Measurements from ENCODE around the gene ZNF710.

DNA sequence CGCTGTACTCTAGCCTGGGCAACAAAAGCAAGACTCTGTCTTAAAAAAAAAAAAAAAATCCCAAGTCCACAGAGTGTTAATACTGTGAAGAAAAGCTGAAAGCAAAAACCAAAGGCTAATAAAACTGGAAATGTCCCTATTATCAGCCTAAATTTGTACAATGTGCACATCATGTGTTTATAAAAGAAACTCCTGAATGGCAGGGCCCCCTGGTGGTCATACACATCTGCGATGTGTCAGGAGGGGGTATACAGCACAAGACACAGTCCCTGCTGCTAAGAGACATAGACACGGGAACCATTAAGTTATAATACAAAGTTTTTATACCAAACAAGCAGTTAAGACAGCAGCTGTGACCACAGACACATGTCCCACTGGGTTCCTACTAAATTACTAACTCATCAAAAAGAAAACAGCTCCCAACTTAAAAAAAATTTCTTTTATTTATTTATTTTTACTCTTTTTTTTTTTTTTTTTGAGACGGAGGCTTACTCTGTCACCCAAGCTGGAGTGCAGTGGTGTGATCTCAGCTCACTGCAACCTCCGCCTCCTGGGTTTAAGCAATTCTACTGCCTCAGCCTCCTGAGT lies 70.2 kb downstream of the ZNF710 start:
- TF ChIP-seq FOXM1 (IDR thresholded peaks at IDR 0.05; ENCODE audit: borderline replicate concordance, low read depth), result no peak
- no peak for TF ChIP-seq CEBPB (IDR thresholded peaks at IDR 0.05)
- no peak for TF ChIP-seq CREB1 (IDR thresholded peaks at IDR 0.05; ENCODE audit: low read depth)
- TF ChIP-seq, protein P1, sequence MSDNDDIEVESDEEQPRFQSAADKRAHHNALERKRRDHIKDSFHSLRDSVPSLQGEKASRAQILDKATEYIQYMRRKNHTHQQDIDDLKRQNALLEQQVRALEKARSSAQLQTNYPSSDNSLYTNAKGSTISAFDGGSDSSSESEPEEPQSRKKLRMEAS (IDR thresholded peaks at IDR 0.05), result no peak
- no peak for TF ChIP-seq EGR1 (IDR thresholded peaks at IDR 0.05)
- TF ChIP-seq, protein P2, sequence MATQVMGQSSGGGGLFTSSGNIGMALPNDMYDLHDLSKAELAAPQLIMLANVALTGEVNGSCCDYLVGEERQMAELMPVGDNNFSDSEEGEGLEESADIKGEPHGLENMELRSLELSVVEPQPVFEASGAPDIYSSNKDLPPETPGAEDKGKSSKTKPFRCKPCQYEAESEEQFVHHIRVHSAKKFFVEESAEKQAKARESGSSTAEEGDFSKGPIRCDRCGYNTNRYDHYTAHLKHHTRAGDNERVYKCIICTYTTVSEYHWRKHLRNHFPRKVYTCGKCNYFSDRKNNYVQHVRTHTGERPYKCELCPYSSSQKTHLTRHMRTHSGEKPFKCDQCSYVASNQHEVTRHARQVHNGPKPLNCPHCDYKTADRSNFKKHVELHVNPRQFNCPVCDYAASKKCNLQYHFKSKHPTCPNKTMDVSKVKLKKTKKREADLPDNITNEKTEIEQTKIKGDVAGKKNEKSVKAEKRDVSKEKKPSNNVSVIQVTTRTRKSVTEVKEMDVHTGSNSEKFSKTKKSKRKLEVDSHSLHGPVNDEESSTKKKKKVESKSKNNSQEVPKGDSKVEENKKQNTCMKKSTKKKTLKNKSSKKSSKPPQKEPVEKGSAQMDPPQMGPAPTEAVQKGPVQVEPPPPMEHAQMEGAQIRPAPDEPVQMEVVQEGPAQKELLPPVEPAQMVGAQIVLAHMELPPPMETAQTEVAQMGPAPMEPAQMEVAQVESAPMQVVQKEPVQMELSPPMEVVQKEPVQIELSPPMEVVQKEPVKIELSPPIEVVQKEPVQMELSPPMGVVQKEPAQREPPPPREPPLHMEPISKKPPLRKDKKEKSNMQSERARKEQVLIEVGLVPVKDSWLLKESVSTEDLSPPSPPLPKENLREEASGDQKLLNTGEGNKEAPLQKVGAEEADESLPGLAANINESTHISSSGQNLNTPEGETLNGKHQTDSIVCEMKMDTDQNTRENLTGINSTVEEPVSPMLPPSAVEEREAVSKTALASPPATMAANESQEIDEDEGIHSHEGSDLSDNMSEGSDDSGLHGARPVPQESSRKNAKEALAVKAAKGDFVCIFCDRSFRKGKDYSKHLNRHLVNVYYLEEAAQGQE (IDR thresholded peaks at IDR 0.05; ENCODE audit: low read depth), result no peak
- peak; percentile 77 for TF ChIP-seq RAD21 (IDR thresholded peaks at IDR 0.05; ENCODE audit: low read depth)
- no peak for TF ChIP-seq TAF1 (IDR thresholded peaks at IDR 0.05; ENCODE audit: low read depth)
- no peak for TF ChIP-seq NFIC (IDR thresholded peaks at IDR 0.05)
- no peak for TF ChIP-seq TEAD4 (IDR thresholded peaks at IDR 0.05)
